ENCODE measurements around the gene MEGF6.

DNA sequence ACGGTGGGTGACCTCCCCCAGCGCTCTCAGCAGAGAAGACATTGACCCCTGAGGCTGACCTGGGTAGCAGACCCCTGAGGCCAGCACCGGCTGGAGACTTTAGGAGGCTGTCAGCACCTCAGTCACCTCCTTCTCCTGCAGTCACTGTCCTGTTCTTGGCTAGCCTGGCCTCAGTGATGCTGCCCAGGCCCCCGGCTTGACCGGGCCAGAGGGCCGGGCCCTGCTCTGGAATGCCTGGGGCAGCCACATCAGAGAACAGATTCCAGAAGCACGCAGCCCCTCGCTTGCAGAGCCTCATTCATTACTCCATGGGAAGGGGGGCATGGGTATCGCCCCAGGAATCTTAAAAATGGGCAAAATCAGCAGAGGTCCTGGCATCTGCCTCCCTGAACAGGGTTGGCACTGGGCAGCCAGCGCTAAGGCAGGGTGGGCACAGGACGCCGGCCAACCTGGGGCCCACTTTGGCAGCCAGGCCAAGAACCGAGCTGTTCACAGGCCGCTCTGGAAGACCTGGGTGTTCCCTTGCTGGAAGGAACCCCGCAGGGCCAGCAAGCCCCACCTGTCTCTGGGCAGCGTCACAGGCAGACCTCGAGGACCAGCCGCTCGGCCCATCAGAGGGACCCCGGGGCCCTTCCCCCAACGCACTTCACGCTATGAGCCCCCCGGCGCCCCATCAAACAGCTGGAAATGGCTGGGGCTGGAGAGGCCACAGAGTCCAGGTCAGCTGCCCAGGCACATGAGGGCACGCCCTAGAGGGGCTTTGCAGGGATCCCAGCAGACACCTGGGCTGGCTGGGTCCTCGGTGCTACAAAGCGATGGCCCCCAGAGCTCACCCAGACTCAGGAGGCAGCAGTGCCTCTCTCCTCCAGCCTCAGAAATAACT is 45.1 kb downstream of the MEGF6 start:
- TF ChIP-seq, protein P1, sequence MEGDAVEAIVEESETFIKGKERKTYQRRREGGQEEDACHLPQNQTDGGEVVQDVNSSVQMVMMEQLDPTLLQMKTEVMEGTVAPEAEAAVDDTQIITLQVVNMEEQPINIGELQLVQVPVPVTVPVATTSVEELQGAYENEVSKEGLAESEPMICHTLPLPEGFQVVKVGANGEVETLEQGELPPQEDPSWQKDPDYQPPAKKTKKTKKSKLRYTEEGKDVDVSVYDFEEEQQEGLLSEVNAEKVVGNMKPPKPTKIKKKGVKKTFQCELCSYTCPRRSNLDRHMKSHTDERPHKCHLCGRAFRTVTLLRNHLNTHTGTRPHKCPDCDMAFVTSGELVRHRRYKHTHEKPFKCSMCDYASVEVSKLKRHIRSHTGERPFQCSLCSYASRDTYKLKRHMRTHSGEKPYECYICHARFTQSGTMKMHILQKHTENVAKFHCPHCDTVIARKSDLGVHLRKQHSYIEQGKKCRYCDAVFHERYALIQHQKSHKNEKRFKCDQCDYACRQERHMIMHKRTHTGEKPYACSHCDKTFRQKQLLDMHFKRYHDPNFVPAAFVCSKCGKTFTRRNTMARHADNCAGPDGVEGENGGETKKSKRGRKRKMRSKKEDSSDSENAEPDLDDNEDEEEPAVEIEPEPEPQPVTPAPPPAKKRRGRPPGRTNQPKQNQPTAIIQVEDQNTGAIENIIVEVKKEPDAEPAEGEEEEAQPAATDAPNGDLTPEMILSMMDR (conservative IDR thresholded peaks at IDR 0.05): no peak
- TF ChIP-seq EZH2 (IDR thresholded peaks at IDR 0.05; ENCODE audit: low read depth): no peak

Measured in PC-9 (cell line).